Upper lobe of left lung (tissue), 6 donors: ENCODE results near the gene MED13L. TPM values are rescaled to one million over a fixed set of nuclear protein-coding genes. Genes with fewer than 3 reads are reported as not detected.
A peak's percentile ranks its signal among the peaks of the same experiment; 100 is the strongest.

Experiments
- ATAC-seq, 2 donors: fragments of 200-7000 bp; cut with Tn5 transposase; one replicate each; pipeline ENCODE4 v1.9.1; 2022; ENCODE audit warnings: mild to moderate bottlenecking in 2 of 2, moderate library complexity in 2 of 2; ENCODE audit not compliant: low FRiP score in 2 of 2
- DNase-seq, 2 donors: peaks; one replicate each; pipeline ENCODE4 v3.0.0-alpha.2; 2019 to 2020
- H3K27ac ChIP-seq, 4 donors: fragments of 200-600 bp; sonication (generic); one replicate each; pipeline ENCODE4 v1.5.1; 2016 to 2019
- H3K27me3 ChIP-seq, 4 donors: fragments of 200-600 bp; sonication (generic); one replicate each; pipeline ENCODE4 v1.5.1; 2017 to 2019
- H3K36me3 ChIP-seq, 4 donors: fragments of 200-600 bp; sonication (generic); one replicate each; pipeline ENCODE4 v1.5.1; 2016 to 2019
- H3K4me1 ChIP-seq, 4 donors: fragments of 200-600 bp; sonication (generic); one replicate each; pipeline ENCODE4 v1.5.1; 2018 to 2019
- H3K4me3 ChIP-seq, 4 donors: fragments of 200-600 bp; sonication (generic); one replicate each; pipeline ENCODE4 v1.5.1; 2017 to 2019; ENCODE audit warnings: mild to moderate bottlenecking in 2 of 4, moderate library complexity in 1 of 4
- H3K9me3 ChIP-seq, 4 donors: fragments of 200-600 bp; sonication (generic); one replicate each; pipeline ENCODE4 v1.5.1; 2018 to 2019
- EP300 ChIP-seq, 4 donors: sonication (generic); formaldehyde crosslinking; IDR thresholded peaks; one replicate each; pipeline ENCODE4 v1.5.1; 2017; ENCODE audit warnings: antibody characterized with exemption in 4 of 4, control low read depth in 2 of 4
- POLR2A ChIP-seq, 4 donors: fragments of 450-650 bp; IDR thresholded peaks; one replicate each; pipeline ENCODE4 v1.5.1; 2016 to 2017; ENCODE audit warnings: antibody characterized with exemption in 4 of 4, mild to moderate bottlenecking in 2 of 4
- POLR2AphosphoS5 ChIP-seq, 2 donors: sonication (generic); formaldehyde crosslinking; IDR thresholded peaks; one replicate each; pipeline ENCODE4 v1.5.1; 2017; ENCODE audit warnings: antibody characterized with exemption in 2 of 2
- WGBS, 2 donors: methylation state at CpG; one replicate each; pipeline ENCODE4 v1.1.5; 2017 to 2018; 5-methylcytosine and 5-hydroxymethylcytosine counted together
- total RNA-seq, 6 donors: library from RNA; depleted of rRNA in 4 of 6; stranded (reverse); fragments of >200 nt in 4 of 6; gene quantifications; one replicate each; pipeline versions ENCODE4 v1.1.0 to v1.2.1, GENCODE V29; 2016 to 2021
- TF ChIP-seq, protein P1 (sequence below), 6 experiments: fragments of 450-650 bp in 4 of 6; fragments of 200-600 bp in 2 of 6; sonication (generic) in 2 of 6; IDR thresholded peaks; one replicate each; pipeline ENCODE4 v1.5.1; 2016 to 2019; ENCODE audit warnings: antibody characterized with exemption in 6 of 6
- donor health status: DM: no; HTN: no; CAD: no; lungs with moderate emphysema.
- donor health status: DM: no; HTN: yes; CAD: no; lungs with severe emphysema.

MED13L gene
- total RNA-seq, 6 donors from 2014 or later, result 96.6 to 178 (median 124) TPM

DNA sequence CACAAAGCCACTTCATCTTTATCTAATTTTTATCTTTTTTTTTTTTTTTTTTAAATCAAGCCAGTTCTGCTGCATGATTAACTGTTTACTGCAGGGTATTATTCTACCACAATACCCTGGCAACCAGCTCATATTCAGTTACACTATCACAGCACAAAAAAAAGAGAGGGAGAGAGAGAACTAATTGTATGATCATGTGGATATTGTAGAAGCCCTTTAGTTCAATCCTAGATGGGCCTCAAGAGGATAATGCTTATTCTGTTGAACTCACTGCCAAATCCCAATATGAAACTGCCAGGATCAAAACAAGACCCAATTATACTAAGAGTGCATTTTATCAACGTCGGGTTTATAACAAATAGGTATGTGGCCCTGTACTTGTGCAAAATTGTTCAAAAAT, 51.5 kb downstream of the MED13L start:
- TF ChIP-seq POLR2A (IDR thresholded peaks at IDR 0.05), result no peak
- TF ChIP-seq, protein P1, sequence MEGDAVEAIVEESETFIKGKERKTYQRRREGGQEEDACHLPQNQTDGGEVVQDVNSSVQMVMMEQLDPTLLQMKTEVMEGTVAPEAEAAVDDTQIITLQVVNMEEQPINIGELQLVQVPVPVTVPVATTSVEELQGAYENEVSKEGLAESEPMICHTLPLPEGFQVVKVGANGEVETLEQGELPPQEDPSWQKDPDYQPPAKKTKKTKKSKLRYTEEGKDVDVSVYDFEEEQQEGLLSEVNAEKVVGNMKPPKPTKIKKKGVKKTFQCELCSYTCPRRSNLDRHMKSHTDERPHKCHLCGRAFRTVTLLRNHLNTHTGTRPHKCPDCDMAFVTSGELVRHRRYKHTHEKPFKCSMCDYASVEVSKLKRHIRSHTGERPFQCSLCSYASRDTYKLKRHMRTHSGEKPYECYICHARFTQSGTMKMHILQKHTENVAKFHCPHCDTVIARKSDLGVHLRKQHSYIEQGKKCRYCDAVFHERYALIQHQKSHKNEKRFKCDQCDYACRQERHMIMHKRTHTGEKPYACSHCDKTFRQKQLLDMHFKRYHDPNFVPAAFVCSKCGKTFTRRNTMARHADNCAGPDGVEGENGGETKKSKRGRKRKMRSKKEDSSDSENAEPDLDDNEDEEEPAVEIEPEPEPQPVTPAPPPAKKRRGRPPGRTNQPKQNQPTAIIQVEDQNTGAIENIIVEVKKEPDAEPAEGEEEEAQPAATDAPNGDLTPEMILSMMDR (IDR thresholded peaks at IDR 0.05), result no peak
- TF ChIP-seq POLR2AphosphoS5 (IDR thresholded peaks at IDR 0.05), result no peak
- TF ChIP-seq EP300 (IDR thresholded peaks at IDR 0.05), result no peak
- no peak for DNase-seq
- no peak for ATAC-seq
- no peaks in the 10 kb centered on the region for H3K27me3 ChIP-seq
- H3K27ac ChIP-seq, result no peak overlapping the region
- H3K4me1 ChIP-seq, result peaks cover 5 to 21% (median 9%) of the 10 kb centered on the region in 4 donors
- H3K36me3 ChIP-seq, result no peaks in the 10 kb centered on the region
- H3K9me3 ChIP-seq, result no peaks in the 10 kb centered on the region
- 93 to 94% methylated on average over 2 of the region's 2 CpGs for WGBS, 2 donors
- no peak overlapping the region for H3K4me3 ChIP-seq

GRCh38 chr12:116222358-116222757, 55.1 kb downstream of the MED13L start:
- Histone ChIP-seq H3K27me3 (no peaks in the 10 kb centered on the region), H3K4me3 (no peak overlapping the region), H3K9me3 (no peaks in the 10 kb centered on the region), H3K36me3 (no peaks in the 10 kb centered on the region), H3K4me1 (peaks cover 12 to 36% (median 27%) of the 10 kb centered on the region in 4 donors), H3K27ac (peak overlapping the region in 3 of 4 donors; percentile 24 to 54 (median 33))
- 62 to 71% methylated on average over 4 of the region's 4 CpGs for WGBS, 2 donors
- TF ChIP-seq POLR2A (IDR thresholded peaks at IDR 0.05) (no peak), EP300 (IDR thresholded peaks at IDR 0.05) (peak; percentile 44 to 99 (median 70)), POLR2AphosphoS5 (IDR thresholded peaks at IDR 0.05) (peak; percentile 67 to 92)
- TF ChIP-seq, protein P1 (IDR thresholded peaks at IDR 0.05), result no peak
- ATAC-seq, result peak; percentile 46 to 63
- peak in 1 of 2 donors; percentile 79 for DNase-seq

GRCh38 chr12:116220756-116221155, 56.7 kb downstream of the MED13L start:
- 89 to 96% methylated on average over 3 of the region's 3 CpGs for WGBS, 2 donors
- ATAC-seq (no peak), DNase-seq (no peak)
- H3K27me3 ChIP-seq, result no peaks in the 10 kb centered on the region
- no peak overlapping the region for H3K27ac ChIP-seq
- no peaks in the 10 kb centered on the region for H3K36me3 ChIP-seq
- H3K4me1 ChIP-seq, result peaks cover 18 to 43% (median 32%) of the 10 kb centered on the region in 4 donors
- TF ChIP-seq POLR2A (IDR thresholded peaks at IDR 0.05) (no peak), EP300 (IDR thresholded peaks at IDR 0.05) (no peak)
- no peaks in the 10 kb centered on the region for H3K9me3 ChIP-seq
- no peak overlapping the region for H3K4me3 ChIP-seq

GRCh38 chr12:116217045-116217735, 60.3 kb downstream of the MED13L start:
- Histone ChIP-seq H3K36me3 (no peaks in the 10 kb centered on the region), H3K4me3 (no peak overlapping the region), H3K9me3 (no peaks in the 10 kb centered on the region), H3K27ac (peak overlapping the region in 3 of 4 donors; percentile 12 to 24 (median 18)), H3K4me1 (peaks cover 29 to 52% (median 49%) of the 10 kb centered on the region in 4 donors), H3K27me3 (no peaks in the 10 kb centered on the region)
- no peak for ATAC-seq
- no peak for DNase-seq
- WGBS, 2 donors, result 49 to 58% methylated on average over 3 of the region's 3 CpGs
- TF ChIP-seq POLR2A (IDR thresholded peaks at IDR 0.05) (no peak), EP300 (IDR thresholded peaks at IDR 0.05) (no peak), POLR2AphosphoS5 (IDR thresholded peaks at IDR 0.05) (no peak)
- TF ChIP-seq, protein P1 (IDR thresholded peaks at IDR 0.05), result no peak

DNA sequence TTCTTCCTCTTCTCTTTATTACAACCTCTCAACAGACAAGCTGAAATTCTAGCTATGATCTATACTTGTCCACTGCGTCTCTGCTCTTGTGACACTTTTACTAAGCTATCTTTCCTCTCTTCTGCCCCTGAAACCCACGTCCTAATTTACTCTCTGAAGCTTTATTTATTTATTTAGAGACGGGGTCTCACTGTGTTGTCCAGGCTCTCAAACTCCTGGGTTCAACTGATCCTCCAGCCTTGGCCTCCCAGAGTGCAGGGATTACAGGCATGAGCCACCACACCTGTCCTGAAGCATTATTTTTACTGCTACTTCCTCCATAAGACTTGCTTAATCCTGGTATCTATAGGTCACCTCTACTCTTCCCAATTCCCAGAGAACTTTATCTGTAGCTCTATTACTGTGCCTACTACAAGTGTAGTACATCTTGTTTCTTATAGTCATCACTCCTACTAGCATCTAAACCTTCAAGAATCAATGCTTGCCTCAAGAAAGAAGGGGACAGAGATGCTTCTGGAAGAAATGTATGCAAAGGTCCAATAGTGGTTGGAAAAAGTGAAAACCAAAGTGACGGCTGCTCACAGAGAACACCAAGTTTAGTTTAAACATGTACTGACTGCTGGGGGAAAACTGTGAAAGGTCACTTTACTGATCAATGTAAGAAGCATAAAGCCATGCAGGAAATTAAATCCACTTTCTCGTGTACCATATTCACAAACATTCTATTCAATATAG, 61.3 kb downstream of the MED13L start:
- ATAC-seq, result no peak
- peaks cover 29 to 49% (median 46%) of the 10 kb centered on the region in 4 donors for H3K4me1 ChIP-seq
- no peak for TF ChIP-seq POLR2A (IDR thresholded peaks at IDR 0.05)

More for the DNA sequence above, 61.3 kb downstream of the MED13L start:
- Histone ChIP-seq H3K4me3 (no peak overlapping the region), H3K36me3 (no peaks in the 10 kb centered on the region), H3K27ac (no peak overlapping the region), H3K27me3 (no peaks in the 10 kb centered on the region), H3K9me3 (no peaks in the 10 kb centered on the region)
- 91 to 92% methylated on average over 5 of the region's 5 CpGs for WGBS, 2 donors
- DNase-seq, result no peak
